ENCODE data around the gene AK5. TPM values are rescaled to one million over a fixed set of nuclear protein-coding genes. Genes with fewer than 3 reads are reported as not detected.

Gene AK5
- total and polyA plus RNA-seq, 2 experiments from 2014 or later, result 8.8 to 12.2 TPM

DNA sequence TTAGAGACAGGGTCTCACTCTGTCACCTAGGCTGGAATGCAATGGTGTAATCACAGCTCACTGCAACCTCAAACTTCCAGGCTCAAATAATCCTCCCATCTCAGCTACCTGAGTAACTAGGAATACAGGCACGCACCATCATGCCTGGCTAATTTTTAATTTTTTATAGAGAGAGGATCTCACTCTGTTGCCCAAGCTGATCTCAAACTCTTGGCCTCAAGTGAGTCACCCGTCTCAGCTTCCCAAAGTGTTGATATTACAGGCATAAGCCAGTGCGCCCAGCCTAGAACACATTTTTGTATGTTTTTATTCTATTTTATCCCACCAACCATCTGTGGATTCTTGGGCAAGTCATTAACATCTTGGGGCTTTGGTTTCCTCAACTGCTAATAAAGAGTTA lies 100.5 kb downstream of the AK5 start:
- no peak for ATAC-seq
- Mint-ChIP-seq H3K36me3 (ENCODE audit: low read depth) (no peaks in the 10 kb centered on the region), H3K27me3 (ENCODE audit: insufficient read depth, low read depth, poor library complexity) (peaks cover 2% of the 10 kb centered on the region), H3K4me3 (no peak overlapping the region), H3K4me1 (peaks cover 24% of the 10 kb centered on the region), H3K9me3 (no peaks in the 10 kb centered on the region; the same call in 2 of the 3 replicates), H3K27ac (no peak overlapping the region)
- Histone ChIP-seq H3K4me2 (no peak overlapping the region), H3K4me3 (no peak overlapping the region), H4K20me1 (replicated peaks; ENCODE audit: insufficient read depth) (no peaks in the 10 kb centered on the region), H3K36me3 (ENCODE audit: insufficient read depth) (no peaks in the 10 kb centered on the region), H3K4me1 (ENCODE audit: insufficient read depth) (peaks cover 18% of the 10 kb centered on the region), H3F3A (replicated peaks; ENCODE audit: low read depth) (no peaks in the 10 kb centered on the region), H3K27me3 (ENCODE audit: insufficient read depth) (no peaks in the 10 kb centered on the region), H3K79me2 (replicated peaks; ENCODE audit: insufficient read depth) (no peaks in the 10 kb centered on the region), H3K9me2 (ENCODE audit: insufficient read depth) (no peaks in the 10 kb centered on the region), H3K27ac (ENCODE audit: low read depth) (no peak overlapping the region), H2AFZ (no peak overlapping the region)
- no peak for DNase-seq (ENCODE audit: low spot score)
- no peak for TF ChIP-seq ZNF331 (CRISPR knock-in tag; IDR thresholded peaks at IDR 0.05; ENCODE audit: low read depth)
- TF ChIP-seq, protein P1, sequence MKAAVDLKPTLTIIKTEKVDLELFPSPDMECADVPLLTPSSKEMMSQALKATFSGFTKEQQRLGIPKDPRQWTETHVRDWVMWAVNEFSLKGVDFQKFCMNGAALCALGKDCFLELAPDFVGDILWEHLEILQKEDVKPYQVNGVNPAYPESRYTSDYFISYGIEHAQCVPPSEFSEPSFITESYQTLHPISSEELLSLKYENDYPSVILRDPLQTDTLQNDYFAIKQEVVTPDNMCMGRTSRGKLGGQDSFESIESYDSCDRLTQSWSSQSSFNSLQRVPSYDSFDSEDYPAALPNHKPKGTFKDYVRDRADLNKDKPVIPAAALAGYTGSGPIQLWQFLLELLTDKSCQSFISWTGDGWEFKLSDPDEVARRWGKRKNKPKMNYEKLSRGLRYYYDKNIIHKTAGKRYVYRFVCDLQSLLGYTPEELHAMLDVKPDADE (IDR thresholded peaks at IDR 0.05), result no peak
- TF ChIP-seq, protein P2, sequence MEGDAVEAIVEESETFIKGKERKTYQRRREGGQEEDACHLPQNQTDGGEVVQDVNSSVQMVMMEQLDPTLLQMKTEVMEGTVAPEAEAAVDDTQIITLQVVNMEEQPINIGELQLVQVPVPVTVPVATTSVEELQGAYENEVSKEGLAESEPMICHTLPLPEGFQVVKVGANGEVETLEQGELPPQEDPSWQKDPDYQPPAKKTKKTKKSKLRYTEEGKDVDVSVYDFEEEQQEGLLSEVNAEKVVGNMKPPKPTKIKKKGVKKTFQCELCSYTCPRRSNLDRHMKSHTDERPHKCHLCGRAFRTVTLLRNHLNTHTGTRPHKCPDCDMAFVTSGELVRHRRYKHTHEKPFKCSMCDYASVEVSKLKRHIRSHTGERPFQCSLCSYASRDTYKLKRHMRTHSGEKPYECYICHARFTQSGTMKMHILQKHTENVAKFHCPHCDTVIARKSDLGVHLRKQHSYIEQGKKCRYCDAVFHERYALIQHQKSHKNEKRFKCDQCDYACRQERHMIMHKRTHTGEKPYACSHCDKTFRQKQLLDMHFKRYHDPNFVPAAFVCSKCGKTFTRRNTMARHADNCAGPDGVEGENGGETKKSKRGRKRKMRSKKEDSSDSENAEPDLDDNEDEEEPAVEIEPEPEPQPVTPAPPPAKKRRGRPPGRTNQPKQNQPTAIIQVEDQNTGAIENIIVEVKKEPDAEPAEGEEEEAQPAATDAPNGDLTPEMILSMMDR (conservative IDR thresholded peaks at IDR 0.05; ENCODE audit: low read depth in 2 of 2), result no peak

DNA sequence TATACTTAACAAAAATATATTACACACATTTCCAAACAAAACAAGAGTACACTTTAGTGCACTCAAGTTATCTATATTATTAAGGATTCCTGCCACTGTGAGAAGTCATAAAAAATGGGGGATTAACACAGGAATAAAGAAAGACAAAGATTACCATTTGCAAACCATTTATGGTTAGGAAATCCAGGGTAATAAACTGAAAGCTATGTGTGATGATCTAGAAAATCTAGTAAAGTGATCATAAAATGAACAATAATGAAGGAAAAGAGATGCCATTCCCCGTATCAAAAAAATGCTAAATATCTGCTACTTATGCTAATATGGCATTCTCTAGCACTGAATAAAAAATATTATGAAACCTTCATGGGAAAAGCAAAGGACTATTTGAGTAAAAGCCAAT lies 101.4 kb downstream of the AK5 start:
- no peaks in the 10 kb centered on the region; the same call in 2 of the 3 replicates for H3K9me3 Mint-ChIP-seq
- H3K27me3 Mint-ChIP-seq (ENCODE audit: insufficient read depth, low read depth, poor library complexity), result peaks cover 2% of the 10 kb centered on the region
- no peak overlapping the region for H3K27ac ChIP-seq (ENCODE audit: low read depth)
- H3K4me2 ChIP-seq, result no peak overlapping the region
- peaks cover 32% of the 10 kb centered on the region for H3K4me1 Mint-ChIP-seq
- no peaks in the 10 kb centered on the region for H3K9me2 ChIP-seq (ENCODE audit: insufficient read depth)
- H3K36me3 Mint-ChIP-seq (ENCODE audit: low read depth), result no peaks in the 10 kb centered on the region
- H3F3A ChIP-seq (replicated peaks; ENCODE audit: low read depth), result no peaks in the 10 kb centered on the region
- H4K20me1 ChIP-seq (replicated peaks; ENCODE audit: insufficient read depth), result no peaks in the 10 kb centered on the region
- H2AFZ ChIP-seq, result no peak overlapping the region
- H3K4me1 ChIP-seq (ENCODE audit: insufficient read depth), result peaks cover 22% of the 10 kb centered on the region
- no peaks in the 10 kb centered on the region for H3K79me2 ChIP-seq (replicated peaks; ENCODE audit: insufficient read depth)
- H3K4me3 ChIP-seq, result no peak overlapping the region
- DNase-seq (ENCODE audit: low spot score) (no peak), ATAC-seq (no peak)
- H3K27ac Mint-ChIP-seq, result no peak overlapping the region
- H3K4me3 Mint-ChIP-seq, result no peak overlapping the region
- no peaks in the 10 kb centered on the region for H3K36me3 ChIP-seq (ENCODE audit: insufficient read depth)
- no peaks in the 10 kb centered on the region for H3K27me3 ChIP-seq (ENCODE audit: insufficient read depth)
- TF ChIP-seq JUNB (IDR thresholded peaks at IDR 0.05; ENCODE audit: unreplicated experiment), result no peak
- no peak for TF ChIP-seq POLR2AphosphoS5 (IDR thresholded peaks at IDR 0.05; ENCODE audit: low read depth)
- TF ChIP-seq, protein P2 (conservative IDR thresholded peaks at IDR 0.05; ENCODE audit: low read depth in 2 of 2), result no peak
- TF ChIP-seq ZNF114 (CRISPR knock-in tag; IDR thresholded peaks at IDR 0.05), result no peak
- TF ChIP-seq EZH2 (IDR thresholded peaks at IDR 0.05; ENCODE audit: low read depth, unreplicated experiment), result no peak
- TF ChIP-seq CREB1 (CRISPR knock-in tag; IDR thresholded peaks at IDR 0.05; ENCODE audit: low read depth), result no peak
- no peak for TF ChIP-seq NANOG (IDR thresholded peaks at IDR 0.05; ENCODE audit: borderline replicate concordance)
- no peak for TF ChIP-seq ZNF331 (CRISPR knock-in tag; IDR thresholded peaks at IDR 0.05; ENCODE audit: low read depth)
- no peak for TF ChIP-seq EZH2phosphoT487 (IDR thresholded peaks at IDR 0.05; ENCODE audit: unreplicated experiment)
- TF ChIP-seq STAT1 (IDR thresholded peaks at IDR 0.05; ENCODE audit: unreplicated experiment), result no peak
- TF ChIP-seq, protein P3, sequence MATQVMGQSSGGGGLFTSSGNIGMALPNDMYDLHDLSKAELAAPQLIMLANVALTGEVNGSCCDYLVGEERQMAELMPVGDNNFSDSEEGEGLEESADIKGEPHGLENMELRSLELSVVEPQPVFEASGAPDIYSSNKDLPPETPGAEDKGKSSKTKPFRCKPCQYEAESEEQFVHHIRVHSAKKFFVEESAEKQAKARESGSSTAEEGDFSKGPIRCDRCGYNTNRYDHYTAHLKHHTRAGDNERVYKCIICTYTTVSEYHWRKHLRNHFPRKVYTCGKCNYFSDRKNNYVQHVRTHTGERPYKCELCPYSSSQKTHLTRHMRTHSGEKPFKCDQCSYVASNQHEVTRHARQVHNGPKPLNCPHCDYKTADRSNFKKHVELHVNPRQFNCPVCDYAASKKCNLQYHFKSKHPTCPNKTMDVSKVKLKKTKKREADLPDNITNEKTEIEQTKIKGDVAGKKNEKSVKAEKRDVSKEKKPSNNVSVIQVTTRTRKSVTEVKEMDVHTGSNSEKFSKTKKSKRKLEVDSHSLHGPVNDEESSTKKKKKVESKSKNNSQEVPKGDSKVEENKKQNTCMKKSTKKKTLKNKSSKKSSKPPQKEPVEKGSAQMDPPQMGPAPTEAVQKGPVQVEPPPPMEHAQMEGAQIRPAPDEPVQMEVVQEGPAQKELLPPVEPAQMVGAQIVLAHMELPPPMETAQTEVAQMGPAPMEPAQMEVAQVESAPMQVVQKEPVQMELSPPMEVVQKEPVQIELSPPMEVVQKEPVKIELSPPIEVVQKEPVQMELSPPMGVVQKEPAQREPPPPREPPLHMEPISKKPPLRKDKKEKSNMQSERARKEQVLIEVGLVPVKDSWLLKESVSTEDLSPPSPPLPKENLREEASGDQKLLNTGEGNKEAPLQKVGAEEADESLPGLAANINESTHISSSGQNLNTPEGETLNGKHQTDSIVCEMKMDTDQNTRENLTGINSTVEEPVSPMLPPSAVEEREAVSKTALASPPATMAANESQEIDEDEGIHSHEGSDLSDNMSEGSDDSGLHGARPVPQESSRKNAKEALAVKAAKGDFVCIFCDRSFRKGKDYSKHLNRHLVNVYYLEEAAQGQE (IDR thresholded peaks at IDR 0.05; ENCODE audit: unreplicated experiment), result no peak
- TF ChIP-seq, protein P1 (IDR thresholded peaks at IDR 0.05), result no peak

Measured in GM23338 (cell line).